ENCODE measurements around the gene IRF3. TPM values are rescaled to one million over a fixed set of nuclear protein-coding genes. Genes with fewer than 3 reads are reported as not detected.
A peak's percentile ranks its signal among the peaks of the same experiment; 100 is the strongest.

The IRF3 gene, protein sequence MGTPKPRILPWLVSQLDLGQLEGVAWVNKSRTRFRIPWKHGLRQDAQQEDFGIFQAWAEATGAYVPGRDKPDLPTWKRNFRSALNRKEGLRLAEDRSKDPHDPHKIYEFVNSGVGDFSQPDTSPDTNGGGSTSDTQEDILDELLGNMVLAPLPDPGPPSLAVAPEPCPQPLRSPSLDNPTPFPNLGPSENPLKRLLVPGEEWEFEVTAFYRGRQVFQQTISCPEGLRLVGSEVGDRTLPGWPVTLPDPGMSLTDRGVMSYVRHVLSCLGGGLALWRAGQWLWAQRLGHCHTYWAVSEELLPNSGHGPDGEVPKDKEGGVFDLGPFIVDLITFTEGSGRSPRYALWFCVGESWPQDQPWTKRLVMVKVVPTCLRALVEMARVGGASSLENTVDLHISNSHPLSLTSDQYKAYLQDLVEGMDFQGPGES
- 10 to 100 TPM; 34.9 to 76.8 (median 65.1) TPM for polyA plus RNA-seq (ENCODE audit: insufficient read length in 4 of 4)

DNA sequence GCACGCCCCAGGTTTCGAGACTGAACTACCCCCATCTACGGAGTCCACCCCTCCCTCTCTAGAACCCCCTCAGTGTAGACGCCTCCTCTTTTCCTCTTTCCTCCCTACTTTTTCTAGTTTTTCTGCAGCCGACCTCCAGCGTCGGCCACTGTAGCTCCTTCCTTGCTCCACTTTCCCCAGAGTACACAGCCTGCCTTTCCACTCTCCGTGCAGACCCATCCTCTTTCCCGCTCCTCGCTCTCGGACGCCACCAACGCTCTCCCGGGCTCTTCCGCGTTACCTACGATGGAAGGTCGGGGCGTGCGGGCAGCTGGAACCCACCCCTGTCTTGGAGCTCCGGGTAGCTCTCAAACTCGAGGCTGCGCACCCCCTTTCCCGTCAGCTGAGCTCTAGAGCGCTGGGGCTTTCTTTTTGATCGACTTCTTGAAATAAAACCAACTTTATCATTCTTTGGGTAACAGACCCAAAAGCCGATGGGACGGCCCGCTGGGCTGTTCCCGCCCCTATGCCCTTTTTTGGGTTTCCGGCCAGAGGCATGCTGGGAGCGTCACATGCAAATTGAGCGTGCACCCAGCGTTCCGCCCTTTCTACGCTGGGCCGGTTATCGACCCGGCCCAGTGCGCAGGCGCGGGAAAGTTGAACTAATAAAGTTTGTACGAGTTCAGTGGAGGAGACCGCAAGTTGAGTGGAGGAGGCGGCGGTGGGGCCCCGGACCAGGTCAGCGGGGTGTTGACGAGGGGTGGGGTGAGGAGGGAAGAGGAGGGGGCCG, at the start of gene IRF3, which contains the start of gene BCL2L12:
TSS of gene IRF3 (minus strand) at position 507 of the 769 bp plus-strand sequence. CDS start 1,019 bp downstream, outside the sequence.
TSS of gene BCL2L12 (plus strand) at position 583 of the 769 bp plus-strand sequence. CDS start 760 bp downstream, outside the sequence.
- DNase-seq (ENCODE audit: low read depth in 4 of 4, low spot score in 2 of 4), result peak; percentile 87 to 97 (median 92)

DNA sequence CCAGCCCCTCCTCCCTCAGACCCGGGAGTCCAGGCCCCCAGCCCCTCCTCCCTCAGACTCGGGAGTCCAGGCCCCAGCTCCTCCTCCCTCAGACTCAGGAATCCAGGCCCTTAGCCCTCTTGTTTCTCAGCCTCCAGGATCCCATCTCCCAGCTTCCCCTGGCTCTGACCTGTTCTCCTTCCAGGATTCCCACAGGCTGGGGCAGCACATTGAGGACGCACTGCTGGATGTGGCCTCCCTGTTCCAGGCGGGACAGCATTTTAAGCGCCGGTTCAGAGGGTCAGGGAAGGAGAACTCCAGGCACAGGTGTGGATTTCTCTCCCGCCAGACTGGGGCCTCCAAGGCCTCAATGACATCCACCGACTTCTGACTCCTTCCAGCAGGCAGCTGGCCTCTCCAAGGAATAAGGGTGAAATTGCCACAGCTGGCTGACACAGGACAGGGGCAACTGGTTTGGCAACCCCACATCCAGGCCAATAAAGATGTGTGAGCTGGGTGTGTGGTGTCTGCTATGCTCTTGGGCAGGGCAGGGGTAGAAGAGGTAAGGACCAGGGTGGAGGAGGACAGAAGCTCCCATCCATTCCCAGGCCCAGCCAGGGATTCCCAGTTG, 47.7 kb upstream of the IRF3 start:
- no peak for DNase-seq (ENCODE audit: low read depth in 4 of 4, low spot score in 2 of 4)

DNA sequence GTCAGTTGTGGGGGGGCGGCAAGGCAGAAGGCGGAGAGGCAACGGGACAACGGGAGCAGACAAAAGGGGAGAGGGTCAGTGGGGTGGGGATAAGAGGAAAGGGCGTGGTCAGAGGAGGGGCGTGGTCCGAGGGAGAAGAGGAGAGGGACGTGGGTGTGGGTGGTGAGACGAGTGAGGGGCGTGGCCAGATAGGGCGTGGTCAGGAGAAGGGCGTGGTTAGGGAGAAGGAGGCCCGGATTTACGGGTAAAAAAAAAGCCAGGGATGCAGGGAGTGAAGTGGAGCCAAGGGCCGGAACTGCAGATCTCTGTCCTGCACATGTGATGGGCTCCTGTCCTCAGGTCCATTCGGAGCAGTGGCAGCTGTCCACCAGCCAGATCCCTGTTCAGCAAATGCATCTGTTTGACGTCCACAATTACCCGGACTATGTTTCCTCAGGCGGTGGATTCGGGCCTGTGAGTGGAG, 46.8 kb upstream of the IRF3 start:
- DNase-seq (ENCODE audit: low read depth in 4 of 4, low spot score in 2 of 4), result no peak

DNA sequence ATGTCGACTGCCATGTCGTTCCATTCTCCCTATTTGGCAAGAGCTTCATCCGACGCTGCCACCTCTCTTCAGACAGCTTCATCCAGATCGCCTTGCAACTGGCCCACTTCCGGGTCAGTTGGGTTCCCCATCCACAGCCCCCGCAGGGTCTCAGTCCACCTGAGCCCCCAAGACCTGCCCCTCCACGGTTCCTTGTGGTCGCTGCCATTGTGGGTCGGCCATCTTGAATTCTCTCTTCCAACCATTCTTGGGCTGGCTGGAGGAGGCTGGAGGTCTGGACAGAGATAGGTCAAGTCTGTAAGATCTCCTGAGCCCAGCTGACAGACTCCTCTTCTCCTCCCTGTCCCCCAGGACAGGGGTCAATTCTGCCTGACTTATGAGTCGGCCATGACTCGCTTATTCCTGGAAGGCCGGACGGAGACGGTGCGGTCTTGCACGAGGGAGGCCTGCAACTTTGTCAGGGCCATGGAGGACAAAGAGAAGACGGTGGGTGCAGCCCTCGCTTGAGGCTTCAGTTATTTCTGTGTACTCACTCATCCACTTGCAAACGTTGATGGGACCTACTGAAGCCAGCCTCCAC, 44.8 kb upstream of the IRF3 start:
- no peak for DNase-seq (ENCODE audit: low read depth in 4 of 4, low spot score in 2 of 4)

DNA sequence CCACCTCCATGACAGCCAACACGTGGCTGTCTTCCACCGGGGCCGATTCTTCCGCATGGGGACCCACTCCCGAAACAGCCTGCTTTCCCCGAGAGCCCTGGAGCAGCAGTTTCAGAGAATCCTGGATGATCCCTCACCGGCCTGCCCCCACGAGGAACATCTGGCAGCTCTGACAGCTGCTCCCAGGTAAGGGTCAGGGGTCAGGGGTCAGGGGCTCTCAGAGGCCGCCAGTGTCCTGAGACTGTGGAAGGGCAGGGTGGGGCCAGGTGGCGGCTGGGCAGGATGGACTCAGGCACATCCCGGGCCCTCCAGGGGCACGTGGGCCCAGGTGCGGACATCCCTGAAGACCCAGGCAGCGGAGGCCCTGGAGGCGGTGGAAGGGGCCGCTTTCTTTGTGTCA, 40.3 kb upstream of the IRF3 start:
- DNase-seq (ENCODE audit: low read depth in 4 of 4, low spot score in 2 of 4), result no peak

DNA sequence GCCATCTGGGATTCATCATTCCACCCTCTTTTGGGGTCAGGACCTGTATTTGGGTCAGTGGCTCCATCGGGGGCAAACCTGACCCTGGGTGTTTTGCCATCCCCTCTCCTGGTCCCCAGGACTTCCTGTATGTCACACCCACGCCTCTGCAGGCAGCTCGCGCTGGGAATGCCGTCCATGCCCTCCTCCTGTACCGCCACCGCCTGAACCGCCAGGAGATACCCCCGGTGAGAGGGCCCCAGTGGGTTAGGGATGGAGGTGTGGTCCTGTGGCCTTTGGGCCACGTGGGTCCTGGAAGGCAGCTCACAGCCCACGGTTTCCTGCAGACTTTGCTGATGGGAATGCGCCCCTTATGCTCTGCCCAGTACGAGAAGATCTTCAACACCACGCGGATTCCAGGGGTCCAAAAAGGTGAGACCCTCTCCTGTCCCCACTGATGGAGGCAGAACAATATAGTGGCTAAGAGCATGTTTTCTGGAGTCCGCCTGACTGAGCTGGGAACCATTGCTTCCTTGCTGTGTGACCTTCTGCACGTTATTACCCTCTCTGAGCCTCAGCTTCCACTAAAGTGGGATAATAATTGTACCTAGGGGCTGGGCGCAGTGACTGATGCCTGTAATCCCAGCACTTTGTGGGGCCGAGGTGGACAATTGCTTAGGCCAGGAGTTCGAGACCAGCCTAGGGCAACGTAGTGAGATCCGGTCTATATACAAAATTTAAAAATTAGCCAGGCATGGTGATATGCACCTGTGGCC, 39.4 kb upstream of the IRF3 start:
- no peak for DNase-seq (ENCODE audit: low read depth in 4 of 4, low spot score in 2 of 4)

DNA sequence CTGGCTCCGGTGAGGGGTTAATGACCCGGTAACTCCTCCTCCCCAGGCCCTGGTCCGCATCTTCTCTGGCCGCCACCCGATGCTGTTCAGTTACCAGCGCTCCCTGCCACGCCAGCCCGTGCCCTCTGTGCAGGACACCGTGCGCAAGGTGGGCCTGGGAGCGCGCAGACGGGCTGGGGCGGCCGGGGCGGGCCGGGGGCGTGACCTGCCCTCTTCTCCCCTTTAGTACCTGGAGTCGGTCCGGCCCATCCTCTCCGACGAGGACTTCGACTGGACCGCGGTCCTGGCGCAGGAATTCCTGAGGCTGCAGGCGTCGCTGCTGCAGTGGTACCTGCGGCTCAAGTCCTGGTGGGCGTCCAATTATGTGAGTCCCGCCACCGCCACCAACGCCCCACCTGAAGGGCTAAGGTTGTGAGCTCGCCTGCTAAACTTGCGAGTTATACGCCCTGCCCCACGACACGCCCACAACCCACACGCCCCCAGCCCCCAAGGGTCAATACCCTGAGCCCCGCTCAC, 35.7 kb upstream of the IRF3 start:
- no peak for DNase-seq (ENCODE audit: low read depth in 4 of 4, low spot score in 2 of 4)

DNA sequence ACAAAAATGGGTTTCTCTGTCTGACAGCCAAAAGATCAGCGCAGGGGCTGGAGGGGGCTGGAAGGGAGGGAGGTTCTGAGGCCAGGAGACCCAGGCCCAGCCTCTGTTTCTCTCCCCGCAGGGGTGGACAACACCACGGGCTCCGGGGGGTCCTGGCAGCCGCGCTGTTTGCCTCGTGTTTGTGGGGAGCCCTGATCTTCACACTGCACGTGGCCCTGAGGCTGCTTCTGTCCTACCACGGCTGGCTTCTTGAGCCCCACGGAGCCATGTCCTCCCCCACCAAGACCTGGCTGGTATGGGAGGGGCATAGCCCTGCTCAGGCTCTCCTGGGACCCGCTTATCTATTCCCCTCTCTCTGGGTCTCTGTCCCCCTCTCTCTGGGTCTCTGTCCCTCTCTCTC, 34.9 kb upstream of the IRF3 start:
- DNase-seq (ENCODE audit: low read depth in 4 of 4, low spot score in 2 of 4), result no peak

DNA sequence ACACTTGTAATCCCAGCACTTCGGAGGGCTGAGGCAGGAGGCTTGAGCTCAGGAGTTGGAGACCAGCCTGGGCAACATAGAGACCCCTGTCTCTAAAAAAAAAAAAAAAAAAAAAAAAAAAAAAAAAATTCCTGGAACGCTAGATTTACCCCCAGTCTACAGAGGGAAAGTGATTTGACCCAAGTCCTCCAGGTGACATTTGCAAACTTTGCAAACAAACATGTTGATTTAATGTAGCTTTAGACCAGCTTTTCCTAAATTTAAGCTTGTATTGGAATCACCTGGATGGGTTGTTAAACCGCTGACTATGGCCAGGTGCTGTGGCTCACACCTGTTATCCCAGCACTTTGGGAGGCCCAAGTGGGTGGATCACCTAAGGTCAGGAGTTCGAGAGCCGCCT, 33.7 kb upstream of the IRF3 start:
- no peak for DNase-seq (ENCODE audit: low read depth in 4 of 4, low spot score in 2 of 4)

DNA sequence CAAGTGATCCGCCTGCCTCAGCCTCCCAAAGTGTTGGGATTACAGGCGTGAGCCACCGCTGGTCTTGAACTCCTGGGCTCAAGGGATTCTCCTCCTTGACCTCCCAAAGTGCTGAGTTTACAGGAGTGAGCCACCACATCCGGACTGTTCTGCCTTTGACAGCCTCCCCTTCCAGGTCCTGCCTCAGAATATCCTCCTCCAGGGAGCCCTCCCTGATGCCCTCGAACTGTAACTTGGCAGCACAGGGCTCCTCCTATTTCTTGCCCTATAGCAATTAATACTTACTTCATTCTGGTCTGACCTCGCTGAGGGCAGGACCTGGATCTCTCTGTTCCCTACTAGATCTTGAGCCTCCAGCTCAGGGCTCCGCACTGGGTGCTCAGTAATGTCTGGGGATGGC, 31.2 kb upstream of the IRF3 start:
- no peak for DNase-seq (ENCODE audit: low read depth in 4 of 4, low spot score in 2 of 4)

DNA sequence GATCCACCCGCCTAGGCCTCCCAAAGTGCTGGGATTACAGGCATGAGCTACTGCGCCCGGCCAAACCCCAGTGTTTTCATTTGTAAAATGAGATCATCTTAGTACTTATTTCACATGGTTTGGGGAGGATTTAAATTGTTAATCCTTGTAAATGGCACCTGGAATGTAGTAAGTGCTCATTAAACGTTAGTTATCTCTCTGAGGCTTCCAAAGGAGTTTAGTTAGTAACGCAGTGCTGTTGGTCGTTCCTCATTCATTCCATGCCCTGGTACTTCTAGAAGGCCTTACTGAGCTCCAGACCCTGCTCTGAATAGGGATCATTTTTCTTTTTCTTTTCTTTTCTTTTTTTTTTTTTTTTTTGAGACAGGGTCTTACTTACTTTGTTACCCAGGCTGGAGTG, 30.5 kb upstream of the IRF3 start:
- DNase-seq (ENCODE audit: low read depth in 4 of 4, low spot score in 2 of 4), result no peak

DNA sequence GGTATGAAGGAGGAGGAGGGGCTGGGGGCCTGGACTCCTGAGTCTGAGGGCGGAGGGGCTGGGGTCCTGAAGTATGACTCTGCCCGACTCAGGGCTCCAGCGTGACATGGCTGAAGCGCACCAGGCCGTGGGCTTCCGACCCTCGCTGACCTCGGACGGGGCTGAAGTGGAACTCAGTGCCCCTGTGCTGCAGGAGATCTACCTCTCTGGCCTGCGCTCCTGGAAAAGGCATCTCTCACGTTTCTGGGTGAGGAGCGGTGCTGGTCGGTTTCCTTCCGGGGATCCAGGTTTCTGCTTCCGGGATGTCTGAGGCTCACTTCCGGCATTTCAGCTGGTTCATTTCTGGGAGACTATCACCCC, 26.5 kb upstream of the IRF3 start:
- DNase-seq (ENCODE audit: low read depth in 4 of 4, low spot score in 2 of 4), result no peak

DNA sequence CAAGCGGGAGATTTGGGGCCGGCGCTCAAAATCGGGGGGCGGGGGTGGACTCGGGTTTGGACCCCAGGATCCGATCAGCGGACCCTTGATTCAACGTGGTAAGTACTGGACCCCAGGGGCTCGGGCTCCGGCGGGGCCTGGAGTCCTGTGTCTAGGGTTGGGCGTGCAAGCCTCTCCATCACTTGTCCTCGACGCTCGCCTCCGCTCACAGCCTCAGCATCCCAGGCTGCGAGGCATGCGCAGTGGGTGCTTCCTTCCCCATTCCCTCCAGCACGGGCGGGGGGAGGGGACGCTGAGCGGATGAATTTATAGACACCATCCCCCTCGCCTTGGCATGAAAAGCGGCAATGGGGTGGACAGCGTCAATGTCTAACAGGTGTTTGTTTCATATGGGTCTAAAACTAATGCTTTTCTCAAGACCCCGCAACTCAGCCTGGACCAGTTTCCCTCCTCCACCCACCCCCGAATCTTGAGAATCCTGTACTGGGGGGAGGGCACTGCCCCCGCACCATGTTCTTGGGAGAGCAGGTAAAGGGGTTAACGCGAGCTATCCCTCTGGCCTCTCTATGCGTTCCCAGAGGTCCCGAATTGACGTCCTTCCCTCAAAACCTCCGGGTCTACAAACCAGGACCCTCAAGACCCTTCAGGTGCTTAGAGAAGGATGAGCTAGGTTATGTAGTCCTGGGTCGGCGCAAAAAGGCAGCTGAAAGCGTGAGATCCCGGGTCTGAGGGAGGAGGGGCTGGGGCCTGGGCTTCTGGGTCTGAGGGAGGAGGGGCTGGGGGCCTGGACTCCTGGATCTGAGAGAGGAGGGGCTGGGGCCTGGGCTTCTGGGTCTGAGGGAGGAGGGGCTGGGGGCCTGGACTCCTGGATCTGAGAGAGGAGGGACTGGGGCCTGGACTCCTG, 25.8 kb upstream of the IRF3 start:
- no peak for DNase-seq (ENCODE audit: low read depth in 4 of 4, low spot score in 2 of 4)

DNA sequence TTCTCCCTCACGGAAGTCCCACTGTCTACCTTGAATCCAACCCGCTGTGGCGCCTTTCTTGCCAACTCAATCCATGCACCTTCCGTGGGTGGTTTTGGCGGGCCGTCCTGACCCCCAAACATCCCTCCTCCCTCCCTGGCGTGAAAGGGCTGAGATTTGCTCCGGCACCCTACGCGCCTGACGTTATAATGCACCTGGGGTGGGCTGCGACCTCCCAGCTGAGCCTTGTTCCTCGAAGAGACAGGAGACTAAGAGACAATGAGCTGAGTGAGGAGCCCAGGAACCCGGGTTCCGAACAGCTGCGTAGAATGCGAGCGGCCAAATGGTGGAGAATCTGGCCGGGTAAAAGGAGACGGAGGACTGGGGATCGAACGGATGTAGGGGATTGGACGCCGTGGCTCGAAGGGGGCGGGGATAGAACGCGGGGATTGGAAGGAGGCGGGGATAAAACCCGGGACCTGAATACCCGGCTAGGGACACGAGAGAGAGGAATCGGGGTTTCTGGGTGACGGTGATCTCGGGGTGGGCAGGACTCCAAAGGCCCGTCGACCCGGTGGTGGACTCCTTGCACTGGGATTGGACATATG, 25.1 kb upstream of the IRF3 start, which contains the start of gene CPT1C:
TSS of gene CPT1C (plus strand) at position 461 of the 587 bp plus-strand sequence. CDS start 1,137 bp downstream, outside the sequence.
- peak in 1 of 4 donors; percentile 52 for DNase-seq (ENCODE audit: low read depth in 4 of 4, low spot score in 2 of 4)

DNA sequence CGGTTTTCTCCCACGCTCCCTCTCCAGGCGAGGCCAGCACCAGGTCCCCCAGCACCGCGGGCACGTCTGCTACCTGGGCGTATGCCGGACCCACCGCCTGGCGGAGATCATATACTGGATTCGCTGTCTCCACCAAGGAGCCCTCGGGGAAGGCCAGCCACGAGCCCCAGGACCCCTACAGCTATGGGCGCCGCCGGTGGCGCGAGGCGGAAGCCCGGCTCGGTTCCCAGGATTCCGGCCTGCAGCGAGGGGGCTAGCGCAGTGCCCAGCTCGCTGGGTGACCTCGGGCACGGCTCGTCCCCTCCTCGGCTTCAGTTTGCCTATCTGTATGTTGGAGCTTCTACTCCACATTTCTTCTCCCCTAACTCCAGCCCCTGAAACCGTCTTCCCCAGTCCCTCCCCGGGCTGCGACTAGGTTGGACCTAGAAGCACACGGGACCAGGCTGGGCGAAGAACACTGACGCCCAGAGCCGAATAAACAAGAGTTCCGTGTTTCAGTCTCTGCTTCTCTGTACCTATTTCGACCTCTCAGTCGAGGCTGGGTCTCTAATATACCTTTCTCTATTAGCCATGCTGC, 24.5 kb upstream of the IRF3 start:
- DNase-seq (ENCODE audit: low read depth in 4 of 4, low spot score in 2 of 4), result no peak

DNA sequence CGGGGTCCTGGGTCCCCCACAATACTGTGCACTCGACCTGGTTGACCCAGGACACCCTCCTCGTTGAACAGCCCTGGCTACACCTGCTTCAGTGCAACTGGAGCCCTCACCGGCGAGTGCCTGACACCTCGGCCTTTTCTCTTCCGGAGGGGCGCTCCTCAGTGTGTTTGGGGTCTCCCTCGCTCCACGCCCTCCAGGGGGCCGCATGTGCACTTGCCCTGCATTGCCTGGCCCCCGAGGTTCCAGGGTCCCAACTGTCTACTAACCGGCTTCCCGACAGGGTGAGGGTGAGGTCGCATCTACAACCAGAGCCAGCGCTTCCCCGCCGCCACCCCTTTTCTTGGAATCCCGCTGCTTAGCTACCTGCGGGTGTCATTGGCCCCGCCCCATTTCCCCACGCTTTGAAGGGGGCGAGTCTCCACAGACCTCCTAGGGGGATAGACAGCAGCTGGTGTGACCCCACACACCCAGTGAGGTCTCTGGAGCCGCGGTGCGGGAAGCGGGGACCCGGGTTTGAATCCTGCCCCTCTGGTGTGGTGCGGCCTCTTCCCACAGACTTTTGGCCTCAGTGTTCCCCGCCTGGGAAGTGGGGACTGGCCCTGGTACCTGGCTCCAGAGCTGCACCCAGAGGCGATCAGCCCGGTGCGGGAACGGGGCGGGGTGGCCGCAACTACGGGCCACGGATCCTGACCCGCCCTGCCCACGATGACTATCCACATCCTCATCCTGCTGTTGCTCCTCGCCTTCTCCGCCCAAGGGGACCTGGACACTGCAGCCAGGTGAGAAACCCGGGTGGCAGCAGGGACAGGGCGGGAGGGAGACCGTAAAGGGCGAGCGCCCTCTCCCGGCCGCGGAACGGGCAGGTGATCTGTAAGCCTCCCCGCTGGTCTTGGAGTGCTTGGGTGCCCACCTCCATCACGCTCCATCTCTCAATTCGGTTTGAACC, 23.7 kb upstream of the IRF3 start, which contains the start of gene ADM5:
TSS of gene ADM5 (plus strand) at position 462 of the 946 bp plus-strand sequence. CDS start at position 706, 244 bp downstream.
- no peak for DNase-seq (ENCODE audit: low read depth in 4 of 4, low spot score in 2 of 4)

Data from left renal cortex interstitium (tissue), 4 donors.